NCI-H446 (cell line): Measurements from ENCODE around the gene DPYSL3.
"Not testable (repeated sequence)": the region's sequence is repeated elsewhere in the genome, so short reads cannot be mapped to it uniquely, and the experiment has no call there.

ENCODE experiments used
- DNase-seq, 2 experiments: peaks; one replicate each; lab custom pipeline; 2025; lab: John Stamatoyannopoulos, UW

DPYSL3 gene

DNA sequence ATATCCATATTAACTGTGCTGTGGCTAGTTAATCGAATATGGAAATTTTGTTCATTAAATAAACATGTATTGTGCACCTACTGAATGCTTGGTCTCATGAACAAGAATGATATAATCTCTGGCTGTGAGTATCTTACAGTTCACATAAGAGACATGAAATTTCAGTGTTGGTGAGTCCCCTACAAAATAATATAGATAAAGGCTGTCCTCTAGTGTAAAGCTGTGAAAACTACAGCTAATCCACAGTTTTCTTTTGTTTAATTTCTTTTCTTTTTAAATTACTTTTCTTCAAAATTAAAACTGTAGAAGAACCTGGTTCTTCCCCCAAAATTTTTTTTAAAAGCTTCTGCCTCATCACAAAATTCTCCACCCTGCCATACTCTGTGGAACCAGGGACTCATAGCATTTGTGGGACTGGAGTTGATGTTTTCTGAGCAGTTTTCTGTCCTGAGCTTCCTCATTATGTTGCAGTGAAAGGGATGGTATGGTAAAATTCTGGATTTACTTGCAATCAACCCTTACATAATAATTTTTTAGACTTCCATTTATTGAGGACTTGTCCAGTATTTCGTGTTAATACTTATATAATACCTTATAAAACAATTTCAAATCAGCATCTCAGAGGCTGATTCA, 140.0 kb downstream of the DPYSL3 start:
- DNase-seq = peak; percentile 28 to 42

GRCh38 chr5:147367381-147367780, 142.5 kb downstream of the DPYSL3 start:
- DNase-seq = not testable (repeated sequence)

DNA sequence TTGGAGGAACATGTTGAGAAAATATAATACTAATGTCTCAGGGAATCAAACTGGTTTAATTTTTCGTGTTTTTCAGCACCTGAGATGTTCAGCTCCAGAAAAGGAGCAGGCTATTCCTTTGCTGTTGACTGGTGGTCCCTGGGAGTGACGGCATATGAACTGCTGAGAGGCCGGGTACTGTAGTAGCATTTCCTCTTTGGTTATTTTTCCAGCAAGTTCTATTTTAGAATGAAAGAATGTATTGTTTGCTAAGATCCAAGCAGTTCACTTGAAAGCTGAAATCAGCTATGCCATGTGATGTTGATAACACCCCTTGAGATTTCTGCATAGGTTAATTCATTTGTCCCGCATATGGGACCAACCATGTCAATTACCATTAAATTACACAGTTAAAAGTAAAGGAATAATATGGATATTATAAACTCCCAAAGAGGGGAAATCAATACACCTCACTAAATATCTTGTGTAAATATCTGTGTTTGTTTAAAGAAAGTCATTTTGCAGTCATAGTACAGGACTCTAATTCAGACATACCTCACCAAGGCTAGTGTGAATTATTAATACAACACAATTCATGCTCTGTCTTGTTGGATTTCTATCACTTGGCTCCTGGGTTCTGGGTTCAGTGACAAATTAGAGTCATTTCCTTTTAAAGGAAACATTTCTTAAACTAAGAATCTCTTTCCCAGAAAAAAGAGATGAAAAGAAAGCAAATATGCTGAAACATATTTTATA, 148.3 kb downstream of the DPYSL3 start:
- DNase-seq = no peak

- DNase-seq = no peak
Measured at GRCh38 chr5:147360816-147361215, 149.1 kb downstream of the DPYSL3 start.

- no peak for DNase-seq
Measured at GRCh38 chr5:147359581-147359980, 150.3 kb downstream of the DPYSL3 start.

DNA sequence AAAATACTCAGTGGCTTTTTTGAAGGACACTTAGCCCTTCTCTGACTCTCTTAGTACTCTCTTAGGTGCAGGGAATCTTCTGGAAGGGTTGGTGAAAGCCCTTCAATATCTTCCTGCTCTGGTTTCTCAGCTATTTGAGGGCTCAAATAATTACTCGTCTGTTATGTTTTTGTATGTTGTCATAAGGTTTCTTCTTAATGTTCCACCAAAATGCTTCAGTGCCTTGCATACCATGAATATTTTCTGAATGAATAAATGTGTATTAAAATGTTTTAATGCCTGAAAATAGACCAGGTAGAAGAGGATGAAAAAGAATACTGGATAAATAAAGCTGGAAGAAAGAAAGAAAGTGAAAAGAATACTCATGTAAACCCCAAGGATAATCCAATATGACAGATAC, 150.8 kb downstream of the DPYSL3 start:
- DNase-seq = no peak

DNA sequence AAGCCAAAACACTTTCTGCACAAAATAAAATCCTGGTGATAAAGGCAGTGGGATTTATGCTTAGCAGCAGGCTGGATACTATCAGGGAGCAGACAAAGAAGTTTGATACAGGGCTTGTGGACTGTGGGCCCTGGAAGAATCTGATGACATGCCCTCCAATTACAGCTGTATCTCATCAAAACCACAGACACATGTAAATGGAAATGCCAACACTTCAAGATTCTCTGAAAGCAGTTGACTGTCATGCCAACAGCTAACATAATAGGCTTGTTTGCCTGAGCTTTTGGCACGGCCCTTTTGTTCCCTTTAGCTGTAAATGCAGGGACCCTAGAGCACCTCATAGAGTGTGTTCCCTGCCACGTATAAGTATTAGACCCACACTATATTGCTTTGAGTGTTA, 160.6 kb downstream of the DPYSL3 start:
- DNase-seq = no peak

GRCh38 chr5:147348451-147348850, 161.4 kb downstream of the DPYSL3 start:
- DNase-seq = no peak

GRCh38 chr5:147348046-147348445, 161.8 kb downstream of the DPYSL3 start:
- DNase-seq = no peak

GRCh38 chr5:147346006-147346561, 163.8 kb downstream of the DPYSL3 start:
- DNase-seq = no peak

- DNase-seq = no peak
Measured at GRCh38 chr5:147344861-147345260, 165.0 kb downstream of the DPYSL3 start.

GRCh38 chr5:147341345-147341744, 168.5 kb downstream of the DPYSL3 start:
- no peak for DNase-seq

GRCh38 chr5:147340941-147341340, 168.9 kb downstream of the DPYSL3 start:
- DNase-seq = no peak
